Ascending aorta (tissue), 2 donors: ENCODE data around the gene TNFRSF11A. TPM values are rescaled to one million over a fixed set of nuclear protein-coding genes. Genes with fewer than 3 reads are reported as not detected.

ENCODE experiments used
- DNase-seq, 2 donors: peaks; one replicate each; pipeline ENCODE4 v3.0.0-alpha.2; 2019; ENCODE audit warnings: low spot score in 2 of 2
- H3K27ac ChIP-seq, 2 donors: fragments of 200-600 bp; sonication (generic); one replicate each; pipeline ENCODE4 v1.5.1; 2016 to 2017; ENCODE audit warnings: mild to moderate bottlenecking in 1 of 2
- H3K27me3 ChIP-seq: fragments of 200-600 bp; sonication (generic); one replicate; pipeline ENCODE4 v1.5.1; 2017
- H3K36me3 ChIP-seq, 2 donors: fragments of 200-600 bp; sonication (generic); one replicate each; pipeline ENCODE4 v1.5.1; 2016
- H3K4me1 ChIP-seq, 2 donors: fragments of 200-600 bp; sonication (generic); one replicate each; pipeline ENCODE4 v1.5.1; 2016 to 2017; ENCODE audit warnings: mild to moderate bottlenecking in 1 of 2
- H3K4me3 ChIP-seq, 2 donors: fragments of 200-600 bp; sonication (generic); one replicate each; pipeline ENCODE4 v1.5.1; 2016 to 2017; ENCODE audit warnings: mild to moderate bottlenecking in 1 of 2
- H3K9me3 ChIP-seq, 2 donors: fragments of 200-600 bp; sonication (generic); one replicate each; pipeline ENCODE4 v1.5.1; 2016
- CTCF ChIP-seq, 3 experiments: fragments of 200-600 bp in 2 of 3; fragments of 450-650 bp in 1 of 3; sonication (generic) in 2 of 3; IDR thresholded peaks; one replicate each; pipeline ENCODE4 v1.5.1; 2016 to 2019; ENCODE audit warnings: antibody characterized with exemption in 3 of 3, mild to moderate bottlenecking in 1 of 3, moderate library complexity in 1 of 3
- intact Hi-C: fragments of 100-400 bp; cut with DNase I; formaldehyde crosslinking; loops from one replicate; pipeline ENCODE4 v1.15.1; 2023
- total RNA-seq: library from RNA; depleted of rRNA; stranded (reverse); fragments of >200 nt; gene quantifications from one replicate; pipeline ENCODE4 v1.1.0, GENCODE V29; 2016

Gene TNFRSF11A
- total RNA-seq, 1 donor from 2014 or later = 2.7 TPM

GRCh38 chr18:62341473-62341872, 16.4 kb downstream of the TNFRSF11A start:
- H3K4me1 ChIP-seq = no peaks in the 10 kb centered on the region
- no peak for TF ChIP-seq CTCF (IDR thresholded peaks at IDR 0.05)
- intact Hi-C loops = no loop called here
- no peak for DNase-seq
- H3K9me3 ChIP-seq = no peaks in the 10 kb centered on the region
- no peaks in the 10 kb centered on the region for H3K27me3 ChIP-seq
- no peak overlapping the region for H3K27ac ChIP-seq
- H3K4me3 ChIP-seq = no peak overlapping the region
- no peaks in the 10 kb centered on the region for H3K36me3 ChIP-seq

- TF ChIP-seq CTCF (IDR thresholded peaks at IDR 0.05) = no peak
- DNase-seq = no peak
- H3K4me1 ChIP-seq = no peaks in the 10 kb centered on the region
- no peaks in the 10 kb centered on the region for H3K27me3 ChIP-seq
- no peaks in the 10 kb centered on the region for H3K36me3 ChIP-seq
- H3K9me3 ChIP-seq = no peaks in the 10 kb centered on the region
- intact Hi-C loops = no loop called here
- H3K4me3 ChIP-seq = no peak overlapping the region
- H3K27ac ChIP-seq = no peak overlapping the region
Measured at GRCh38 chr18:62342884-62343283, 17.8 kb downstream of the TNFRSF11A start.

- no peaks in the 10 kb centered on the region for H3K27me3 ChIP-seq
- H3K36me3 ChIP-seq = no peaks in the 10 kb centered on the region
- intact Hi-C loops = no loop called here
- TF ChIP-seq CTCF (IDR thresholded peaks at IDR 0.05) = no peak
- H3K9me3 ChIP-seq = no peaks in the 10 kb centered on the region
- H3K4me3 ChIP-seq = no peak overlapping the region
- no peaks in the 10 kb centered on the region for H3K4me1 ChIP-seq
- DNase-seq = no peak
- H3K27ac ChIP-seq = no peak overlapping the region
Measured at GRCh38 chr18:62343316-62343715, 18.2 kb downstream of the TNFRSF11A start.

GRCh38 chr18:62345909-62346308, 20.8 kb downstream of the TNFRSF11A start:
- DNase-seq = no peak
- Histone ChIP-seq H3K4me1 (no peaks in the 10 kb centered on the region), H3K27ac (no peak overlapping the region), H3K36me3 (no peaks in the 10 kb centered on the region), H3K4me3 (no peak overlapping the region), H3K27me3 (no peaks in the 10 kb centered on the region), H3K9me3 (no peaks in the 10 kb centered on the region)
- no peak for TF ChIP-seq CTCF (IDR thresholded peaks at IDR 0.05)
- intact Hi-C loops = no loop called here

- no peak for TF ChIP-seq CTCF (IDR thresholded peaks at IDR 0.05)
- no peaks in the 10 kb centered on the region for H3K9me3 ChIP-seq
- no peak overlapping the region for H3K4me3 ChIP-seq
- intact Hi-C loops = no loop called here
- H3K27me3 ChIP-seq = no peaks in the 10 kb centered on the region
- H3K36me3 ChIP-seq = no peaks in the 10 kb centered on the region
- no peaks in the 10 kb centered on the region for H3K4me1 ChIP-seq
- no peak overlapping the region for H3K27ac ChIP-seq
- no peak for DNase-seq
Measured at GRCh38 chr18:62346333-62347088, 21.4 kb downstream of the TNFRSF11A start.
